CD1c-positive myeloid dendritic cell (primary cell): Measurements from ENCODE around the gene EVA1B.

Source experiments
- DNase-seq: peaks from one replicate; pipeline ENCODE4 v3.0.0-alpha.2; 2016; ENCODE audit errors: extremely low spot score

Gene EVA1B

GRCh38 chr1:36320291-36320761 lies 3.1 kb downstream of the EVA1B start:
- DNase-seq, result peak; percentile 58

DNA sequence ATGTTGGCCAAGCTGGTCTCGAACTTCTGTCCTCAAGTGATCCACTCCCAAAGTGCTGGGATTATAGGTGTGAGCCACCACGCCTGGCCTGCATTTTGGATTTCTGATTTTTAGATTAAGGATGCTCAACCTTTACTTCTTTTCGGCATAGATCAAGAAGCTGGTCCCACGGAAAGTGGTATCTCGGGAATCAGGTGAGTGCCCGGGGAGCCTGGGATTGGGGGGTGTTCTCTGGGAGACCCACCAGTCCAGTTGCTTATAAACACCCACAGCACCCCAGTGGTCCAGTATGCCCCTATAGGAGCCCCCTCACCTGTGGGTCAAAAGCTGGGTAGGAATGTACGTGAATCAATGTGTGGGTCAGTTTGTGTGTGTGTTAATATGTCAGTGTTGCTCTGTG lies 14.0 kb downstream of the EVA1B start:
- no peak for DNase-seq

DNA sequence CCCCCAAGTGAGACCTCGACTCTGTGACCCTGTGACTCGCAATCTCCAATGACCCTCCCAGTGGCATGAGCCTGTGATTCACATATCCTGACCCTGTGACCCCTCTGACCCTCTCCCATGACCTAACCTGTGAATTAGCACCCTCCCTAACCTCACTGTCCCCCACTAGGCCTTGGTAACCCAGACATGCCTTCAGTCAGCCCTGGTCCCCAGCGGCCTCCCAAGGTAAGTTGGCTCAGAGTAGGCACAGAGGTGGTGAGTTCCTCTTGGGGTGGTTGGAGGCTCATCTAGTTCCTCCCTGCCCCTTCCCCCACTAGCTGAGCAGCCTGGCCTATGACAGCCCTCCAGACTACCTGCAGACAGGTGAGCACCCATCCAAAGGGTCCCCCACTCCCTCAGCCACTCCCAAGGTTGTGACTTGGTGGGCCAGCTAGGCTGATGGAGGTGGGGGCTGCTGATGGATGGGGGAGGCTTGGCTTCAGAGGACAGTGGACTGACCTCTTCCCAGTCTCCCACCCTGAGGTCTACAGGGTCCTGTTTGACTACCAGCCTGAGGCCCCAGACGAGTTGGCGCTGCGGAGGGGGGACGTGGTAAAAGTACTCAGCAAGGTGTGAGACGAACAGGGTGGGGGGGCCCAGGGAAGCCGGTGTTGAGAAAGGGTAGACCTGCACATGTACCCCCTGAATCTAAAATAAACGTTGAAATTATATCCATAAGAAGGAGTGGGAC lies 15.7 kb downstream of the EVA1B start:
- no peak for DNase-seq

DNA sequence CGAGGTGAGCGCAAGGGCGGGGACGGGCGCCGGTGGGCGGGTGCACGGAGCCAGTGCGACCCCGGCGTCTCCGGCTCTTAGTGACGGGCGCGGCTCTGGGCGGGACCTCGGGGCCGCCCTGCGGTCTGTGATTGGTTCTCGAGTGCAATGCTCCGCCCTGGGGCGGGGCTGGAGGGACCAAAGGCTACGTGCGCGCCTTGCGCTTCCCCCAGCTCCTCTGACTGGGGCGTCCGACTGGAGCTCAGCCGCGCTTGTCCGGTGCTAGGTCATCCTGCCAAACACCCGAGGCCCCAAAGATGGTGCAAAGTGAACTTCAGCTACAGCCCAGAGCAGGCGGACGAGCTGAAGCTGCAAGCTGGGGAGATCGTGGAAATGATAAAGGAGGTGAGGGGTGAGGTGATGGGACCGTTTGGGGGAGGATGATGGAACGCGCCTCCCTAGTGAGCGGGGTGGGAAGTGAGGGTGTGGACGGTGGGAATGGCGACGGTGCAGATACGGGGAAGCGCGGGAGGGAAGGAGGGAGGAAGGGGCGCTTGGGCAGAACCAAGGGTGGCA lies 16.5 kb downstream of the EVA1B start:
- DNase-seq, result peak; percentile 95

DNA sequence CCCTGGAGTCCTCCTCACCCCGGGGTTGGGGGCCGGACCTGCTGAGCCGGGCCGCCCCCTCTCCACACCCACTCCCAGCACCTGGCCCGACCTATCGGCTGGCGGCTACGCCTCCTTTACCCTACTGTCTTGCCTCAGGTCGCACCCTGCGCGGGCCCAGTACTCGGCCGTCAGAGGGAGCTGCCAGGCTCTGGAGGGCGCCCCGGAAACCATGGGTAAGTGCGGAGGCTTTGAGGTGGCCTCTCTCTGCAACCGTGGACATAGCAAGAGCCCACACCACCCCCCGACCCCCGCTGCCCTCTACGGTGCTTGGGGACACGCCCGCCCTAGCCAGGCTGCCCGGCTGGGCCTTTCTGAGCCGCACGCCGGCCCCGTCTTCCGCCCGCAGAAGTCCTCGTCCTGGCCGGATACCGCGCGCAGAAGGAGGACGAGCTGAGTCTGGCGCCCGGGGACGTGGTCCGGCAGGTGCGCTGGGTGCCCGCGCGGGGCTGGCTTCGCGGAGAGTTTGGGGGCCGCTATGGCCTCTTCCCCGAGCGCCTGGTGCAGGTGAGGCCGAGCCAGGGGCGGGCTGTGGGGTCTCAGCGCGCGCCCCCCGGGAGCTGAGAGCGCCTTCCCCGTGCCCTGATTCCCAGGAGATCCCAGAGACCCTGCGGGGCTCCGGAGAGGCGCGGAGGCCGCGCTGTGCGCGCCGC lies 17.1 kb downstream of the EVA1B start, which contains the start of gene SH3D21:
TSS of gene SH3D21 (plus strand) at position 159 of the 692 bp plus-strand sequence. CDS start at position 212, 53 bp downstream.
- DNase-seq, result peak; percentile 22

- no peak for DNase-seq
These were observed 17.6 kb downstream of the EVA1B start for GRCh38 chr1:36305915-36306209.

- DNase-seq, result no peak
These were observed 18.2 kb downstream of the EVA1B start for GRCh38 chr1:36304970-36305914.

- peak; percentile 88 for DNase-seq
These were observed 18.9 kb downstream of the EVA1B start for GRCh38 chr1:36304521-36304920.

- no peak for DNase-seq
These were observed 19.6 kb downstream of the EVA1B start for GRCh38 chr1:36303650-36304360.

GRCh38 chr1:36303244-36303643 lies 20.2 kb downstream of the EVA1B start:
- DNase-seq, result no peak

GRCh38 chr1:36301220-36301619 lies 22.2 kb downstream of the EVA1B start:
- no peak for DNase-seq

- DNase-seq, result peak; percentile 80
These were observed 22.9 kb downstream of the EVA1B start for GRCh38 chr1:36300526-36300925.

- no peak for DNase-seq
These were observed 24.8 kb downstream of the EVA1B start for GRCh38 chr1:36298640-36299039.

DNA sequence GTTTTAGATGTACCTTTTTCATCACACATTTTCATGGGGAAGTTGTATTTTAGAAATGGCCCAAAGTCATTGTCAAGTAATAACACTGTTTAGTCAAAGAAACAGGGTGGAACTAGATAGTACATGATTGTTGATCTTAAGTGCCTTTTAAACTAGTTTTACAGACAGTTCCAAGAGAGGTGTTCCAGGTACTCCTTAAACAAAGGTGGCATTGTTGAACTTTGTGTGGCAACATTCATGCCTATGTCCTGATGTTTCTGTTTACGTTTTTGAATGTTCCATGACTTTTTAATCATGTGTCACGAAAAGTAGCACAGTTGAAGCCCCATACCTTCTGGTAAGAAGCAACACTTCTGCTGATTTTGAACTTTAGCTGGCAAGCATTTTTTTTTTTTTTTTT lies 26.4 kb downstream of the EVA1B start:
- no peak for DNase-seq

GRCh38 chr1:36295390-36295789 lies 28.1 kb downstream of the EVA1B start:
- no peak for DNase-seq

GRCh38 chr1:36287595-36287994 lies 35.9 kb downstream of the EVA1B start:
- DNase-seq, result no peak

- DNase-seq, result no peak
These were observed 36.6 kb downstream of the EVA1B start for GRCh38 chr1:36286802-36287201.

DNA sequence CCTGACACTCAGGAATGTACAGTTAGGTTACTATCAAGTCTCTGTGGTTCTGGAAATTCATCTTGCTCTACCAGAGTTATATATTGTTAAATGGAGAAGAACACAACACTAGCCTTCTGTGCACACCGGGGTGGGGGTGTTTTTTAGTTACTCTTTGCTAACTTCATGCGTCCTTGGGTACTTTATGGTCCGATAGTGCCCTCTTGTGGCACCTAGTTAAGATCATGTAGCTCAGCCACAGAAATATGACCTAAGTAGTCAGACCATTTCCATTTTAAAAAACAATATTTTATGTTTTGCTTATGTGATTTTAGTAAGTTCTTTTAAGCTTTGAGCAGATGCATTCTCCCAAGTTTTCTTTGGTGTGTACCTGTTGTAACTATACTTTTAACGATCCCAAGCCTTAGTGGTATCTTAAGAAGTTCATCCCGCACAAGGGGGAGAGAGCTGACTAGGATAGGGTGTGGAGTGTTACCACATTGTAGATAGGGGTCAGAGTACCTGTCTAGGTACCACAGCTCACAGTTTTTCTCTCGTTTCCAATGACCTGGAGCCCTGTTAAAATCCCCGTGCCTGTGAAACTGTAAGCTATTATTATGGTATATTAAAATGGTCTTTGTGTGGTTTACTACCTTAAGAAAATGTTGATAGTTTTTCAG lies 37.9 kb downstream of the EVA1B start:
- peak; percentile 83 for DNase-seq

GRCh38 chr1:36284517-36284916 lies 38.9 kb downstream of the EVA1B start:
- no peak for DNase-seq

DNA sequence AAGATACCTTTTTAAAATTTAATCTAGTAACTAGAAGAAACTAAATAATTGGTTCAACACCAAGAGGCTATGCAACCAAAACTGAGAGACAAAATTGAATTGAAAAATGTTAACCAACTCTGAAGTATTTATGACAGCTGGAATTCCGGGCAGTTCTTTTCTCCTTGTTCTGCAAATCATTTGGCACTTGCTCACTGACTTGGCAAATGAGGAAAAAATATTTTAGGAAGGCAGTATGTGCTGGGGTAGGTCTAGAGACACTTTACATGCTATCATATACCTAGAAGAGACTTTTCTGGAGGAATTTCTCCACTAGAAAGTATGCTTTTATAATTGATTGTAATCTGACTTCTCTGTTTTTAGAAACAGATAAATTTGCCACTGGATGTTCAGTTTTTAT lies 39.4 kb downstream of the EVA1B start:
- DNase-seq, result no peak

DNA sequence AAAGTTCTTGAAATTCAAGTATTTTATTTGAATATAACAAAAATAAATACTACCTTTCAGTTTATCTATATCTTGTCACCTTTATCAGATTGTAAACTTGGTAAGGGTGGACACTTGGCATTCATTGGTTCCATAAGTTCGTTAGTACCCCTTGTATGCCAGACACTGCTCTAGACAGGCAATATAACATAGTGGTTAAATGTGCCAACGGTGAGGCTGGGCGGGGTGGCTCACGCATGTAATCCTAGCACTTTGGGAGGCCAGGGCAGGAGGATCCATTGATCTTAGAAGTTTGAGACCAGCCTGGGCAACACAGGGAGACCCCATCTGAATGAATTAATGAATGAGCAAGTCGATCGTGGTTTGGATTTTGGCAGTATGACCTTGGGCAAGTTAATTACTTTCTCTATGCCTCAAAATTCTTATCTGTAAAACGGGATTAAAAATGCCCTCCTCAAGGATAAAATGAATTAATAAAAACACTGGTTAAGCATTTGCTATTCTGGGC lies 43.6 kb downstream of the EVA1B start:
- no peak for DNase-seq
